NB4 (cell line): ENCODE data around the gene SKP1.

Source experiments
- DNase-seq: peaks from one replicate; pipeline ENCODE4 v3.0.0; 2010; ENCODE audit warnings: low read depth
- H3K4me3 ChIP-seq: one replicate; pipeline ENCODE4 v1.5.1; 2011; ENCODE audit warnings: mild to moderate bottlenecking, low read depth, low read length, moderate library complexity
- MYC ChIP-seq: IDR thresholded peaks from 2 replicates; pipeline ENCODE4 v1.6.1; 2011; ENCODE audit warnings: low read depth, low read length
- POLR2A ChIP-seq: IDR thresholded peaks from 2 replicates; pipeline ENCODE4 v1.6.1; 2011; ENCODE audit warnings: mild to moderate bottlenecking; ENCODE audit not compliant: insufficient read length; ENCODE audit errors: extremely low read depth
- TF ChIP-seq, protein P1 (sequence below): IDR thresholded peaks from 2 replicates; pipeline ENCODE4 v1.6.1; 2011; ENCODE audit warnings: low read depth, low read length
- TF ChIP-seq, protein P2 (sequence below): IDR thresholded peaks from one replicate; pipeline ENCODE4 v1.5.1; 2012; ENCODE audit warnings: low read depth, low read length

The SKP1 gene

DNA sequence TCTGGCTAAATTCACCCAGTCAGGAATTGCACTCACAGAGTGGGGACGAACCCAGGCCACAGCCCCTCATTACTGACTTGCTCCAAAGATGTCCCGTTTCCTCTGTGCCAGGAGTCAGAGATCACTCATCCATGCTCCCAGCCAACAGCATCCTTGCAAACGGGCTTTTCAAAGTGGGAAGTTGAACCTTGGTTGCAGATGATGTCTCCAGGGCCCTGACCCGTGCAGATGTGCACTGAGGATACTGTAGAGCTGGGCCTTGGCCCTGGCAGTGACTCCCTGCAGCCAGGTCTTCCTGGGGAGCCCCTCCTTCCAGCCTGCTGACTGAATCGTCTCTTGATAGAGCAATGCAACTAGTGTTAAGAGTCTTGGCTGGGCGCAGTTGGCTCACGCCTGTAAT, 40.0 kb downstream of the SKP1 start:
- H3K4me3 ChIP-seq: no peak overlapping the region
- DNase-seq: no peak
- TF ChIP-seq, protein P1, sequence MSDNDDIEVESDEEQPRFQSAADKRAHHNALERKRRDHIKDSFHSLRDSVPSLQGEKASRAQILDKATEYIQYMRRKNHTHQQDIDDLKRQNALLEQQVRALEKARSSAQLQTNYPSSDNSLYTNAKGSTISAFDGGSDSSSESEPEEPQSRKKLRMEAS: no peak
- TF ChIP-seq, protein P2, sequence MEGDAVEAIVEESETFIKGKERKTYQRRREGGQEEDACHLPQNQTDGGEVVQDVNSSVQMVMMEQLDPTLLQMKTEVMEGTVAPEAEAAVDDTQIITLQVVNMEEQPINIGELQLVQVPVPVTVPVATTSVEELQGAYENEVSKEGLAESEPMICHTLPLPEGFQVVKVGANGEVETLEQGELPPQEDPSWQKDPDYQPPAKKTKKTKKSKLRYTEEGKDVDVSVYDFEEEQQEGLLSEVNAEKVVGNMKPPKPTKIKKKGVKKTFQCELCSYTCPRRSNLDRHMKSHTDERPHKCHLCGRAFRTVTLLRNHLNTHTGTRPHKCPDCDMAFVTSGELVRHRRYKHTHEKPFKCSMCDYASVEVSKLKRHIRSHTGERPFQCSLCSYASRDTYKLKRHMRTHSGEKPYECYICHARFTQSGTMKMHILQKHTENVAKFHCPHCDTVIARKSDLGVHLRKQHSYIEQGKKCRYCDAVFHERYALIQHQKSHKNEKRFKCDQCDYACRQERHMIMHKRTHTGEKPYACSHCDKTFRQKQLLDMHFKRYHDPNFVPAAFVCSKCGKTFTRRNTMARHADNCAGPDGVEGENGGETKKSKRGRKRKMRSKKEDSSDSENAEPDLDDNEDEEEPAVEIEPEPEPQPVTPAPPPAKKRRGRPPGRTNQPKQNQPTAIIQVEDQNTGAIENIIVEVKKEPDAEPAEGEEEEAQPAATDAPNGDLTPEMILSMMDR: no peak
- no peak for TF ChIP-seq POLR2A
- no peak for TF ChIP-seq MYC

DNA sequence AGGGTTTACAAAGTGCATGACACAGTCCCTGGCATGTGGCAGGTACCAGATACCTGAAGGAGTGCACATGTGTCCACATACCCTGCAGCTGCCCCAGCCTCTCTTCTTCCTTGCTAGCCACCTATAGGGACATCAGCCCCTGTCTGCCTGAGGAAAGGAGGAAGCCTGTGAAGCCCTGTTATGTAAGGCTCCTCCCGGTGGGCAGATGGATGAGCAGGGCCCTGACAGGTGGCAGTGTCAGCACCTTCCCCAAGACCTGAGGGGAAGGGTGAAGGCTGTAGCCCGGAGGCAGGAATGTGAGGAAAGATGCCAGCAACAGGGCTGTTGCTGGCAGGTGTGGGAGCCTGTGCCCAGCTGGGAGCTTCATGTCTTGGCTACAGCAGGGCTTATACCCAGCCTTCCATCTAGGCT, 40.5 kb downstream of the SKP1 start:
- H3K4me3 ChIP-seq: no peak overlapping the region
- no peak for DNase-seq
- no peak for TF ChIP-seq MYC
- TF ChIP-seq POLR2A: no peak
- TF ChIP-seq, protein P1: no peak
- TF ChIP-seq, protein P2: no peak

DNA sequence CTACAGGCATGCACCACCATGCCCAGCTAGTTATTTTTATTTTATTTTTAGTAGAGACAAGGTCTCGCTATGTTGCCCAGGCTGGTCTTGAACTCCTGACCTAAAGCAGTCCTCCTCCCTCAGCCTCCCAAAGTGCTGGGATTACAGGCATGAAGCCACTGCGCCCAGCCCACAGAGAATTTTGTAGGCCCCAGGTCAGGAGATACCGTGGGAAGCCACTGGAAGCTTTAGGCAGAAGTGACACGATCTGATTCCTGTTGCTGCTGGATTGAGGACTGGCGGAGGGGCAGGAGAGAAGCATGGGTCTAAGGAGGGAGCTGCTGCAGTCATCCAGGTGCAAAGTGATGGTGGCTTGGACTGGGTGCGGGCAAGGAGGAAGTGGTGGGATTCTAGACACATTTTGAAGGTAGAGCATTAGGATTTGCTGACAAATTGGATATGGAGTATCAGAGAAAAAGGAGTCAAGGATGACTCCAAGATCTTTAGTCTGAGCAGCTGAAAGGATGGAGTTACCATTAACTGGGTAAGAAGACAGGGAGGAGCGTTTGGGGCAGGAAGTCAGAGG, 41.6 kb downstream of the SKP1 start:
- no peak for DNase-seq
- no peak overlapping the region for H3K4me3 ChIP-seq
- TF ChIP-seq, protein P1: no peak
- TF ChIP-seq POLR2A (no peak), MYC (no peak)
- TF ChIP-seq, protein P2: no peak

DNA sequence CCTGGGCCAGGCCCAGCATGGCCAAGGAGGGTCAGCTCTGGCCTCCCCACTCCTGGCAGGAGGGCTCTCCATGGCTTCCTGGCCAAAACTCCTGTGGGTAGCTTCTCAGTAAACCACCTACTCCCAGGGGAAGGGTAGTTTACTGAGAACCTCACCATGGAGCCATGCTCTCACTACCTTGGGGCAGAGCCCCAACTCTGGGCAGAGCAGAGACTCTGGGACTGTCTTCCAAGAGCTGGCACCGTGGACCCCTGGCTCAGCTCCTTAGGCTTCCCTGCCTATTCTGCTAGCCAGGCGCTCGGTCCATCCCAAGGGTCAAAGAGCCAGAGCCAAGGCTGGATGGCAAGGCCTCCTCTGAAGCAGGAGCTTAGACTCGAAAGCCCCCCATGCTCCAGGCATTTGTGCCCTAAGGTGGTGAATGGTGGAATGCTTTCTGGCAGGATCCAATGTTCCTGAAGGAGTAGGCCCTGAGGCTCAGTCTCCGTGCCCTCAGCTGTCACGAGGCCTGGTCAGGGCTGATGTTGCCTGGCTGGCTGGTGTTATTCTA, 42.7 kb downstream of the SKP1 start:
- no peak for DNase-seq
- no peak overlapping the region for H3K4me3 ChIP-seq
- TF ChIP-seq, protein P2: no peak
- no peak for TF ChIP-seq POLR2A
- TF ChIP-seq, protein P1: no peak
- TF ChIP-seq MYC: no peak

DNA sequence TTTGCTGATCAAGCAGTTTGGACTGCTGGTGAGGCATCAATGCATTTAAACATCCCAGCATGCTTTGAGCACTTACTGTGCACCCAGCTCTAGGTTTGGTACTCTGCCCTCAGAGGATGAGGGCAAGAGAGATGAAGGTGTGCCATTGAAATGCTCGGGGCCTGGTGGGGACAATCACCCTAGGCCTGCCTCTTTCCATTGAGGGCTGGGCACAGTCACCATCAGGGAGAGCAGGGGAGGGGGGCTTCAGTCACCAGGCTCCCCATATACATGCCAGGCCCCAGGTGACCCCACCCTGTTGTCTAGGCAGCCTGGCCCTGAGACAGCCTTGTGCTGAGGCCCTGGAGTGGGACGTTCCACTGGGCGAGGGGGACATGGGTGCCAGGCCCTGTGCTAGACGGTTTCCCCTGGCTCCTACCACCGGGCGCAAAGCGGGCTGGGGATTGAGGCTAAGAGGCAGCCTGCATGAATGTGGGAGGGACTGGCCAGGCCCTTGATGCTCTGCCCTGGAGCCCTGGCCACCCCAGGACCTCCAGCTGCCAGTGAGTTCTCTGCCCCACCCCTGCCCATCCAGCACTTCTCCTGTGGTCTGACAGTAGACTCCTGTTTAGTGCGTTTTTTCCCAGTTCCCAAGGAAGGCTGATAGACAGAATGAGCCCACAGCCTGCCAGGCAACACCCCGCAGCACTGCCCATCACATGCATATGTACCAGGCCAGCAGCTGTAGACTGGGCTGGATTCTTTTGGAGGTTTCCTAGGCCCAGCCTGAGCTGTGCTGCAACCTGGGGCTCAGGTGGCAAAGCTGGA, 43.4 kb downstream of the SKP1 start:
- H3K4me3 ChIP-seq: no peak overlapping the region
- TF ChIP-seq, protein P2: no peak
- no peak for TF ChIP-seq MYC
- DNase-seq: no peak
